Measurements from ENCODE around the gene CBY3. TPM values are rescaled to one million over a fixed set of nuclear protein-coding genes. Genes with fewer than 3 reads are reported as not detected.
"Not testable (repeated sequence)": the region's sequence is repeated elsewhere in the genome, so short reads cannot be mapped to it uniquely, and the experiment has no call there.

CBY3 gene
- total RNA-seq, result not detected

DNA sequence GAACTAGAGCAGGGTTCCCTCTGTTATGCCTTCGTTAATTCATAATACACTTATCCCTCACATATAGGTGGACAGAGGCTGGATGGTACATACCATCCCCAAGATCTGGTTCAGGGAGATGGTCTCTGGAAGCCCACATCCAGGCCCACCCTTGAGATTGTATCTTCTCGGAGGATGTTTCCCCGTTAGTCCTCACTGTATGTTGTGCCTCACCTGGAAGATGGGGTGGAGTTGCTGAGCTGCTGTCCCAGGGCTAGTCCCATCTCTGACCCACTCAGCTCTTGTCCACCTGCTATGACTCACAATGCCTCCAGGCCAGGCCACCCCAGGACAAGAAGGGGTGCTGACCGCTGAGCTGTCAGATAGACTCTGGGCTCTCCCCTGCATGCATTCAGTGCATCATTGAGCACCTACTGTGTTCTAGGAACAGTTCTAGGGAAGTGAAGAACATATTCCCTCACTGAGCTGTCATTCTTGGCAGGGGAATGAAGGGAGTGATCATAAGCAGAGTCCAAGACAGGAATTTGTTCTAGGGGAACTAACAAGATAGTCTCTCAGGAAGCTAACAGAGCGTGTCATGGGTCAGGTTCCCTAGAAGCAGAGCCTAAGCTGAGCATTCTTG, at the start of gene CBY3:
CBY3 (minus strand) TSS at position 255 of the 622 bp plus-strand sequence; CDS start at position 139, 116 bp downstream.
- DNase-seq, result no peak

GRCh38 chr5:179730356-179730755, 49.5 kb upstream of the CBY3 start:
- DNase-seq, result no peak

GRCh38 chr5:179729727-179730126, 48.9 kb upstream of the CBY3 start:
- no peak for DNase-seq

DNA sequence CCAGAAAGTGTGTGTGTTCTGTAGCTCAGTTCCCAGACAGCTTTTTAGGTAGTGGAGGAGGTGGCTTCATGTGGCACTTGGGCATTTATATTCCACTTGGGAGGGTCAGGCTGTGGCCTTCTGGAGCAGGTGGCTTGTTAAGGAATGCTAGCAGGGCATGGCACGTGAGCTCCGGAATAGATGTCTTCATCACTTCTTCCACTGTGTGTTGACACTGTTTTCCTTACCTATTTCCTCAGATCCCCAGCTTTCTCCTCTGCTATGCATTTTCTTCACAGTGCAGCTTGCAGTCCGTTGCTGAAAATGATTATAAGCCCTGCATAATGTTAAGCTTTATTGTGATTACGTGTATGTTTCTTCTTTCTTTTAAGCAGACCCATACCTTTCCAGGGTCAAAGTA, 48.5 kb upstream of the CBY3 start:
- no peak for DNase-seq

- no peak for DNase-seq
Measured at GRCh38 chr5:179727106-179727505, 46.3 kb upstream of the CBY3 start.

DNA sequence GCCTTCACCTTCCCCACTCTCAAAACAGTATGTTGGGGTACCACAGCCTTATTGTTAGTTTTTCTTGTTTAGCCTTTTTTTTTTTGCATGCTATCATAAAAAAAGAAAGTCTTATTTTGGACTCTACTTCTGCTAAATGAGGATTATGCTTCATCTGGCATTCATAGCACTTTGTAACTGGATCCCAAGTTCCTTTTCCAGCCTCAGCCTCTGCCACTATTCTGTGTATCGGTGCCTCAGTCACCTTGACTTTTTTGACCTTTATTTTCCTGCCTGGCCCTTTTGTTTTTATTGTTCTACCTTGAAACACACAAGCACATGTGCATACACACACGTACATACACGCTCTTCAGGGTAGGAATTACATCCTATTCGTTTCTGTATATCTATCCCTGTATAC, 43.3 kb upstream of the CBY3 start:
- no peak for DNase-seq

DNA sequence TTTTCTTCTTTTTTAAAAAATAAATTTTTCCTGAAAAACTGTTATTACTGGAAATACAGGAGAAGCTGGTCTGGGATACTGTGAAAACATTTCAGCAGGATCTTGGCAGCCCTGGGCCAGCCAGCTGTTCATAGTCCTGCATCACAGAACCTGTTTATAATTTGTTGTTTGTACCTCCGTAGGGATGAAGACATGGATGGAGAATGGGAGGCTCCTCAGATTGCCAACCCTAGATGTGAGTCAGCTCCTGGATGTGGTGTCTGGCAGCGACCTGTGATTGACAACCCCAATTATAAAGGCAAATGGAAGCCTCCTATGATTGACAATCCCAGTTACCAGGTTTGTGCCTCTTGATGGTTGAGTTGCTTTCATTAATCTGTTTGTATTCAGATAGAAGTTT, 39.4 kb upstream of the CBY3 start:
- no peak for DNase-seq

DNA sequence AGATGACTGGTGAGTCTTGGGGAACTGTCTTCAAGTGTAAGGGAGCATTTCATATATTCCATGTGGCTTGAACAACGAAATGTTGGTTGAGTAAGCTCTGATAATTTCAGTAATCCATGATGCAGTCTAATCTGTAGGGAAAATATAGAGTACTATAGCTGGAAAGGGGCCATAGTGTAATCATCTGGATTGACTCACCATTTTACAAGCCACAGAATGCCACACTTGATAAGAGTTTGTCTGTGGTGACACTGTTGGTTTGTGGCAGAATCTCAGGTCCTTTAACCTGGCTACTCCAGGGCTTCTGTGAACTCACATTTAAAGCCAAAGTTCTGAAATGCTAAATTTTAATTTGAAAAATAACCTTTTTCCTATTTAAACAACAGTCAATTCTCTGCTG, 35.5 kb upstream of the CBY3 start:
- DNase-seq, result no peak

DNA sequence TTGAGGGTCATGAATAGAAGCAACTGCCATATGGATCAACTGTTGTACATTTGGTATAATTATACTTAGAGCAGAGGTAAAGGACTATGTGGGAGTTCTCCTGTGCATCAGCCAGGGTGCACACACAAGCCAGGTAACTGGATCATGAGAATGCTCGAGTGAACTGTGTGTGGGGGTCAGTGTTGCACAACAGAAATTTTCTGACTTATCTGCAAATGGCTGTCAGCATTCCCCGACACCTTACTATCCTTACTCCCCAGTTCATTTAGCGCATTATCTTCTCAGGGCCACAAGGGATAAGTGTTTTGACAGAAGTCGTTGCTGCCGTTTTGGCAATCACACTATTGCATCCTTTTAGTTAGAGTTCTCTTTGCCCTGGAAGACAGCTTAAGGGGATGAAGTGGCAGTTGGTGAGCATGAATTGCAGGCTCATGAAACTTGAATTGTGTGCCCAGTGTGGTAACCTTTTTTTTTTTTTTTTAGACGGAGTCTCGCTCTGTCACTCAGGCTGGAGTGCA, 19.6 kb upstream of the CBY3 start:
- DNase-seq, result no peak

- DNase-seq, result no peak
Measured at GRCh38 chr5:179699616-179700237, 18.9 kb upstream of the CBY3 start.

GRCh38 chr5:179698935-179699615, 18.2 kb upstream of the CBY3 start, which contains the start of gene CANX:
Gene CANX (plus strand): TSS chr5:179698967. CDS start chr5:179705682, 6,715 bp downstream.
- DNase-seq, result no peak

DNA sequence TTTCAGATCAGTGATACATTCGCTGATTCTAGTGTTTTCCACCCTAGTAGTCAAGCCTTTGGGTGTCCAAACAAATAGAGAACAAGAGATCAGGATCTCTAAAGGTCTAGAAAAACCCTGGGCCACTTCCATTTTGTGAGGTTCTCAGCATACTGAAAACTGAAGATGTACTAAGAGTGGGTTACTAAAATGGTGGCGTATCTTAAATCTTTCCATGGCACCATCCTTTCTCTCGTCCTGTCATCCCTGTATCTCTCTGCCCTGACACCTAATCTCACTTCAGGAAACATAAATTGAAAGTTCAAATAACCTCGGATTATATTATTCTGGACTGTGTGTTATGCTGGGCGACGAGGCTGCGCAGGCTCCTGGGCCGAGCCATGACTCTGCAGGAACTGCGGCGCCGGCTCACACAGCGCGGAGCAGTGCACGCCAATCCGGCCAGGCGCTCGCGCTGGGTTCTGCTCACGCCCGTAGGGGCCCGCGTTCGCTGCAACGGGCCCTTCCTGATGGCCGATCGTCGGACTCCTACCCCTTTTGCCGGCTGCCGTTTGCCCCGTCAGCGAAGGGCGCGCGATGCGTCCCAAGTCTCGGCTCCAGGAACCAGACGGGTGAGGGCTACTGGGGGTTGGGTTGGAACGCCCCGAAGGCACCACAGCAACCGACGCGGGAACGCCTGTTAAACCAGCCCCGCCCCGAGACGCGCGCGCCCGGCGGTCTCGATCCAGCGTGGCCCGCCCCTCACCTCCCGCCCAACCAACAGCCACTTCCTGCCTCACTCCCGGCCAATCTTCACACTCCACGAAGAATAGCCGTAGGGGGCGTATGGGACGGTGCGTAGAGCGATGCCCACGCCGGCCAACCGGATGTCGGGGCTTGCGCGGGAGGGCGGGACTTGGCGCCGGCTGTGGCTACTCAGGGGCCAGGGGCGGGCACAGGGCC, 17.4 kb upstream of the CBY3 start:
- peak; percentile 99 for DNase-seq

DNA sequence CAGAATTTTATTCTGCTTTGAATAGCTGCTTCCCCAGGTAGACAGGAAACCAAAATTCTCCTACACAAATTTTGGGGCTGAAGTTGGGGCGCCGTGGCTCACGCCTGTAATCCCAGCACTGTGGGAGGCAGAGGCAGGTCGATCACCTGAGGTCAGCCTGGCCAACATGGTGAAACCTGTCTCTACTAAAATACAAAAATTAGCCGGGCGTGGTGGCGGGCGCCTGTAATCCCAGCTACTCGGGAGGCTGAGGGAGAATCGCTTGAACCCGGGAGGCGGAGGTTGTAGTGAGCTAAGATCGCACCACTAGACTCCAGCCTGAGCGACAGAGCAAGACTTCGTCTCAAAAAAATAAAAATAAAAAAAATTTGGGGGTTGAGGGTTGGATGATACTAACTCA, 16.7 kb upstream of the CBY3 start:
- DNase-seq, result not testable (repeated sequence)

- no peak for DNase-seq
Measured at GRCh38 chr5:179697108-179697507, 16.3 kb upstream of the CBY3 start.

DNA sequence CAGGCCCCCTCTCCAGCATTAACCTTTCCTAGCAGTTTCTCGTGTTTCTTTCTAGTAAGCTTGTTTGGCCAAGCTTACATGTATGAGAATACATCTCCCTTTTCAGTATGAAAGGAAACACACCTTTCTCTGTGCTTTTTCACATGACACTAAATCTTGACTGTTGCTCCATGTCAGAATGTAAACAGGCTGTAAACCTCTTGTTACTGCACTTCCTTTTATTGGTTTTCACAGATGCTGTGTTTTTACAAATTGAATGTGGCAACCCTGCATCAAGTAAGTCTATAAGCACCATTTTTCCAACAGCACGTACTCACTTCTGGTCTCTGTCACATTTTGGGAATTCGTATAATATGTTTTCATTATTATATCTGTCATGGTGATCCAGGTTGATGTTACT, 15.8 kb upstream of the CBY3 start:
- DNase-seq, result no peak

DNA sequence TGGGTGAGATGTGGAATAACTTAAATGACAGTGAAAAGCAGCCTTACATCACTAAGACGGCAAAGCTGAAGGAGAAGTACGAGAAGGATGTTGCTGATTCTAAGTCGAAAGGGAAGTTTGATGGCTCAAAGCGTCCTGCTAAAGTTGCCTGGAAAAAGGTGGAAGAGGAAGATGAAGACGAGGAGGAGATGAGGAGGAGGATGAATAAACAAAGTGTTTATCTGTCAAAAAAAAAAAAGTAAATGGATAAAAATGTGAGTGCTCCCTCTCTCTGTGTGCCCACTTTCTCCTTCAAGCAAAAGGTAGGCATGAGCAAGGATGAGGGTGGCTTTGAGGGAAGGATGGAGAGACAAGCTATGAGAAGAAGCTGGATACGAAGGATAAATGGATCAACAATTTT, 13.7 kb upstream of the CBY3 start:
- no peak for DNase-seq

DNA sequence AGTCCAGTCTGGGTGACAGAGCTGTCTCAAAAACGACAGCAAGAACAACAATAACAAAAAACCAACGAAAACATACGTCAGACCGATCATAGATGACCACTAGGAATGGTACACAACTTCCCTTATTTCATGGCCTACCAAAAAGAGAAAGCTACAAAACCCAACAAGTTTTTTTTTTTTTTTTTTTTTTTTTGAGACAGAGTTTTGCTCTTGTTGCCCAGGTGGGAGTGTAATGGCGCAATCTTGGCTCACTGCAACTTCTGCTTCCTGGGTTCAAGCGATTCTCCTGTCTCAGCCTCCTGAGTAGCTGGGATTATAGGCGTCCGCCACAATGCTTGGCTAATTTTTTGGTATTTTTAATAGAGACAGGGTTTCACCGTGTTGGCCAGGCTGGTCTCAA, 8.4 kb upstream of the CBY3 start:
- not testable (repeated sequence) for DNase-seq

DNA sequence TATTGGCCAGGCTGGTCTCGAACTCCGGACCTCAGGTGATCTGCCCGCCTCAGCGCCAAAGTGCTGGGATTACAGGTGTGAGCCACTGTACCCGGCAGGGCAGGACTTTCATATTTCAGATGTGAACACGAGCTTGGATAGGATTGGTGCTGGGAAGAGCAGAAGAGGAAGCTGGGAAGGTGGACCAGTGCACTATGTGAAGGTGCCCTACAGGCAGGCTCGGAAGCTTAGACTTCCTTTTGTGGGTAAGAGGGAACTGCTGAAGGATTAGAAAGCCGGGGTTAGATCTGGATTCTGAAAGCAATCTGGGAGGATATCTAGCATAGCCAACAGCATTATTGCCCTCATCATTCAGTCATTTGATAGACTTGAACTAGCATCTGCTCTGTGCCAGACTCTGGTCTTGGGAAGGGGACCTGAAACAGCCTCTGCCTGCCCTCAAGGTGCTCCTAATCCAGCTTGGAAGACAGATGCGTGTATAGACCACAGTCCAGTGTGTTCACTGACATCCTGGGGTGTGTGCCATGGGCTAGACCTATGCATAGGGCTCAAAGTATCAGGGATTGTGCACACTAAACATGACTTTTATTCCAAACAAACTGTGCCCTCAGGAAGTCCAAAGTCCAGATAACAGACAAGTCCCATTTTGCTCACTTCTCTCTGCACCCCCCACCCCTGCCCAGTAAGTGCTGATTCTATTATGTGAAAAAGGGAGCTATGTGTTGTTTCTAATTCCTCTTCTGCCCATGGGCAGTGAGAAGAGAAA, 637 bp downstream of the CBY3 start:
- no peak for DNase-seq

DNA sequence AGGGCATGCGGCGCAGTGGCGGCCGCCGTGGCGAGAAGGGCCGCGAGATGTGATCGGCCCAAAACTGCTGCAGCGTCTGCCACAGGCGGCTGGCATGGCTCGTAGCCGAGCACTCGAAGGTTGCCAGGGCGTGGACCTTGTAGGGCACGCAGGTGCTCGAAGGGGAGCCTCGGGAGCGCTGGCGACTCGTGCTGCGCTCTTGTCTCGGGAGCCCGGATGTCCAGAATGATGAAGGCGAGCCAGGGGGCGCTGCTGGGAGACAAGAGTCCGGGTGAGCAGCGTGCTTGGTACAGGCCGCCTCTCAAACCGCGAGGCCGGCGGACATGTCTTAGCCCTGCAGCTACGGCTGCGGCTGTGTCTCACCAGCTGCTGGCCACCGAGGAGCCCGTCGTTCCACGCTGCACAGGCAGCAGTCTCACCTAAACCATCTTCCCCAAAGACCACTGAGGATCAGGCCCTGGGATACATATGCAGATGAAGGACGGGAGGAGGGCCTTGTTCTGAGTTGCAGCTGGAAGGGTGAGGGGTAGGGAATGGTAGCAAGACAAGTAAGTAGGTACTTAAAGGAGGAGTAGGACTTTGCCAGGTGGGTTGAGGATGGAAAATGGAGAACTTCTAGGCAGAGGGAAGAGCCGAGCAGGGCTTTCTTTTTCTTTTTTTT, 1.7 kb downstream of the CBY3 start:
- peak; percentile 37 for DNase-seq

DNA sequence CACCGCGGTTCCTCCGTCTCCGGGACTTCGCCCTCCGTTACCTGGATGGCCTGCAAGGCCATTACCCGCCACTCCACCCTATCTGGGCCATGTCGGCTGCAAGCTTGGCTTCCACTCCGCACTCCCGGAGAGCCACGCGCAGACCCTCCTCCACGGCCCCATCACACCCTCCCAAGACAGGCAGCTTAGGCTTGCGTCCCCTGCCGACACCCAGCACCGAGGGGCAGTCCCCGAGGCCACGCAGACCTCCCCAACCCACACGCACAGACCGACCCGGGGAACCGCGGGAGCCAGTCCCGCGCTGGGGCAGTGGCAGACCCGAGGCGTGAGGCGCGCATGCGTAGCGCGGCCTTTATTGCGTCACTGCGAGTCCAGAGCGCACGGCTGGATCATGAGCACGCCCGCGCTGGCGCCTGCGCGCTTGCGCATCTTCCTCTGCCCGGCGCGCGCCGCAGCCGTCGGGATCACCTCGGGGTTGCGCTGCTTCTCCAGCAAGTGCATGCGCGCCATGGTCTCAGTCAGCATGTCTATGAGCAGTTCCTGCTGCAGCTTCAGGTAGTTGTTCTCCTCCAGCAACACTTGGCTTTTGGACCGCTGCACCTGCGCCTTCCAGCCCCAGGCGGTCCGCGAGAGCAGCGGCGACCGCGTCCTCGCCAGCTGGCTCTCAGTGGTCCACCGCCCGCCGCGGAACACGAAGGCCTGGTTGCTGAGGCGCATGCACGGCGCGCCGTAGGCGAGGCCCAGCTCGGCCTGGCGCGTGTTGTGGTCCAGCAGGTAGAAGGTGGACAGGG, 2.4 kb downstream of the CBY3 start:
- DNase-seq, result peak; percentile 90

Data from skin of body (tissue), 2 donors.